Choroid plexus epithelial cell (primary cell): Measurements from ENCODE around the gene FRMD4B.

Source experiments
- DNase-seq: peaks from one replicate; pipeline ENCODE4 v3.0.0-alpha.2; 2010; ENCODE audit warnings: low read depth
- H3K4me3 ChIP-seq: 2 replicates; pipeline ENCODE4 v1.5.1; 2011; ENCODE audit warnings: low read depth, mild to moderate bottlenecking, control low read depth, low read length, moderate library complexity
- CTCF ChIP-seq: conservative IDR thresholded peaks from 2 replicates; pipeline ENCODE4 v1.5.1; 2011; ENCODE audit warnings: low read depth, mild to moderate bottlenecking, control low read depth, inconsistent platforms, low read length, moderate library complexity

FRMD4B gene

GRCh38 chr3:69129531-69129930 lies 256.4 kb downstream of the FRMD4B start:
- H3K4me3 ChIP-seq: no peak overlapping the region
- DNase-seq: no peak
- no peak for TF ChIP-seq CTCF

GRCh38 chr3:69128509-69128908 lies 257.4 kb downstream of the FRMD4B start:
- no peak for DNase-seq
- no peak overlapping the region for H3K4me3 ChIP-seq
- TF ChIP-seq CTCF: no peak

GRCh38 chr3:69126999-69127398 lies 258.9 kb downstream of the FRMD4B start:
- no peak for DNase-seq
- no peak for TF ChIP-seq CTCF
- H3K4me3 ChIP-seq: no peak overlapping the region

- H3K4me3 ChIP-seq: no peak overlapping the region
- no peak for DNase-seq
- TF ChIP-seq CTCF: no peak
These were observed 259.7 kb downstream of the FRMD4B start for GRCh38 chr3:69126216-69126615.

- TF ChIP-seq CTCF: no peak
- DNase-seq: no peak
- no peak within 1 kb of the TSS for H3K4me3 ChIP-seq
These were observed 263.5 kb downstream of the FRMD4B start, which contains the start of gene LMOD3 for GRCh38 chr3:69122403-69122802. Gene LMOD3 (minus strand): TSS chr3:69122595. CDS start chr3:69122386, 209 bp downstream.

GRCh38 chr3:69121950-69122349 lies 263.9 kb downstream of the FRMD4B start:
- DNase-seq: peak; percentile 13
- no peak for TF ChIP-seq CTCF
- H3K4me3 ChIP-seq: no peak overlapping the region

- no peak for TF ChIP-seq CTCF
- H3K4me3 ChIP-seq: no peak overlapping the region
- DNase-seq: no peak
These were observed 264.4 kb downstream of the FRMD4B start for GRCh38 chr3:69121513-69121912.
